ENCODE measurements around the gene OAS2. TPM values are rescaled to one million over a fixed set of nuclear protein-coding genes. Genes with fewer than 3 reads are reported as not detected.
A peak's percentile ranks its signal among the peaks of the same experiment; 100 is the strongest.

Gene OAS2
- total and polyA plus RNA-seq, 10 donors: 21.0 to 71.4 (median 43.3) TPM

DNA sequence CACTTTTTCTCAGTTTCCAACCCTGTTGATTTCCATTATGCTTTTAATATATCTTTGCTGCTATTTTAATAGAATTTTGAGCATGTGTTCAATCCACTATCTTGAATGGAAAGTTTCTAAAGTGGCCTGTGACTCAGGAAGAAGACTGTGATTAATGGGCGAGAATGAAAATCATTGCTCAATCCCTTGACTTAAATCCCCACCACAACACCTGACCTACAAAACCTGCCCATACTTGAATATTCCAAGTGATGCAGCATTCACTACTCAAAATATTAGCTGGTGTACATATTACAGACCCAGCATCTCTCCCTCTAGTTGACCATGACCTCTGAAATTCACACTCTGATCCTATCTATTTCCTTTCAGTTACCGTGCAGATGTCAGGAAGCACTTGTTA lies 41.4 kb upstream of the OAS2 start:
- Histone ChIP-seq H3K36me3 (peaks cover 0 to 9% (median 0%) of the 10 kb centered on the region in 6 donors), H3K4me3 (no peak overlapping the region), H3K4me1 (peaks cover 12 to 44% (median 31%) of the 10 kb centered on the region in 6 donors), H3K27me3 (replicated peaks in 1 of 7) (no peaks in the 10 kb centered on the region), H3K27ac (peak overlapping the region in 7 of 8 donors; percentile 66 to 90 (median 86)), H3K9me3 (no peaks in the 10 kb centered on the region)
- intact Hi-C loops (cut with DNase I; ENCODE audit: low total_unique reads): no loop called here
- DNase-seq: no peak
- 19 to 45% (median 29%) methylated on average over 2 of the region's 2 CpGs for WGBS, 5 donors
- no peak for TF ChIP-seq POLR2AphosphoS5 (IDR thresholded peaks at IDR 0.05)
- no peak for TF ChIP-seq POLR2A (IDR thresholded peaks at IDR 0.05)
- TF ChIP-seq, protein P1, sequence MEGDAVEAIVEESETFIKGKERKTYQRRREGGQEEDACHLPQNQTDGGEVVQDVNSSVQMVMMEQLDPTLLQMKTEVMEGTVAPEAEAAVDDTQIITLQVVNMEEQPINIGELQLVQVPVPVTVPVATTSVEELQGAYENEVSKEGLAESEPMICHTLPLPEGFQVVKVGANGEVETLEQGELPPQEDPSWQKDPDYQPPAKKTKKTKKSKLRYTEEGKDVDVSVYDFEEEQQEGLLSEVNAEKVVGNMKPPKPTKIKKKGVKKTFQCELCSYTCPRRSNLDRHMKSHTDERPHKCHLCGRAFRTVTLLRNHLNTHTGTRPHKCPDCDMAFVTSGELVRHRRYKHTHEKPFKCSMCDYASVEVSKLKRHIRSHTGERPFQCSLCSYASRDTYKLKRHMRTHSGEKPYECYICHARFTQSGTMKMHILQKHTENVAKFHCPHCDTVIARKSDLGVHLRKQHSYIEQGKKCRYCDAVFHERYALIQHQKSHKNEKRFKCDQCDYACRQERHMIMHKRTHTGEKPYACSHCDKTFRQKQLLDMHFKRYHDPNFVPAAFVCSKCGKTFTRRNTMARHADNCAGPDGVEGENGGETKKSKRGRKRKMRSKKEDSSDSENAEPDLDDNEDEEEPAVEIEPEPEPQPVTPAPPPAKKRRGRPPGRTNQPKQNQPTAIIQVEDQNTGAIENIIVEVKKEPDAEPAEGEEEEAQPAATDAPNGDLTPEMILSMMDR (IDR thresholded peaks at IDR 0.05 in 8 of 11, conservative IDR thresholded peaks at IDR 0.05 in 3 of 11): no peak

DNA sequence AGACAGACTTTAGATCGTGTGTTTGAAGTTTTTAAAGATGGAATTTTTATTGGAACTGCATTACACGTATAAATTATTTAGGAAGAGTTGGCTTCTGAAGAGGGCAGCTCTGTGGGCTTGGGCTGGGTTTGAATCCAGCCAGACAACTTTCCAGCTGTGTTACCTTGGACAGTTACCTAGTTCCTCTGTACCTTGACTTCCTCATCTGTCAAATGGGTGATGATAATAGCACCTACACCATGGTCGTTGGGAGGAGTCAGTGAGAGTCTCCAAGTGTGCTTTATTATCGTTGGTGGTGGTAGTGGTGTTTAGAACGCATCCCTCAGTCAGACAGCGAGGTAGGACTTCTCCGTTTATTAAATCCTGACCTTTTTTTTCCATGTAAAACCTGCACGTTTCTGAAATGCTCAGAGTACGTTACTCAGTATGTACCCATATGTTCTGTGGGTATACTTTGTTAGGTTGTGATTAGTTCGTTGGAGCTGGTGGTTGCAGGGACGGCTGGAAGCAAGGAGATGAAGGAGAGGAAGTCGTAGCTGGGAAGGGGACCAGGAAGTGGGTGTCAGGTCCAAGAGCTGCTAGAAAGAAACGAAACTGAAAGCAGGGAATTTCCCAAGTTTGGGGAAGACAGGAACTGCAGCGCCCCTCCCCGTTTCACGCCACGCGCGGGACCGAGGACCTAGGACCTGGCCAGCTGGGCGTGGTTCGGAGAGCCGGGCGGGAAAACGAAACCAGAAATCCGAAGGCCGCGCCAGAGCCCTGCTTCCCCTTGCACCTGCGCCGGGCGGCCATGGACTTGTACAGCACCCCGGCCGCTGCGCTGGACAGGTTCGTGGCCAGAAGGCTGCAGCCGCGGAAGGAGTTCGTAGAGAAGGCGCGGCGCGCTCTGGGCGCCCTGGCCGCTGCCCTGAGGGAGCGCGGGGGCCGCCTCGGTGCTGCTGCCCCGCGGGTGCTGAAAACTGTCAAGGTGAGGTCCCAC lies 40.3 kb upstream of the OAS2 start, which contains the start of gene OAS3:
OAS3 (plus strand) TSS at position 734 of the 979 bp plus-strand sequence; CDS start at position 791, 57 bp downstream.
- intact Hi-C loops (cut with DNase I; ENCODE audit: low total_unique reads): no loop called here
- peaks cover 0 to 20% (median 0%) of the 10 kb centered on the region in 6 donors for H3K36me3 ChIP-seq
- H3K27ac ChIP-seq: peak within 1 kb of the TSS; percentile 66 to 90 (median 86)
- TF ChIP-seq POLR2AphosphoS5 (IDR thresholded peaks at IDR 0.05) (peak; percentile 62 to 85 (median 84)), POLR2A (IDR thresholded peaks at IDR 0.05) (no peak)
- TF ChIP-seq, protein P1 (IDR thresholded peaks at IDR 0.05 in 8 of 11, conservative IDR thresholded peaks at IDR 0.05 in 3 of 11): peak in 2 of 11 experiments; percentile 11 to 21
- H3K4me3 ChIP-seq: peak within 1 kb of the TSS; percentile 59 to 89 (median 78)
- WGBS, 5 donors: 7 to 12% (median 9%) methylated on average over 30 to 50 of the region's 50 CpGs
- no peaks in the 10 kb centered on the region for H3K9me3 ChIP-seq
- peak; percentile 93 for DNase-seq
- H3K4me1 ChIP-seq: peaks cover 12 to 44% (median 31%) of the 10 kb centered on the region in 6 donors
- H3K27me3 ChIP-seq (replicated peaks in 1 of 7): no peaks in the 10 kb centered on the region

DNA sequence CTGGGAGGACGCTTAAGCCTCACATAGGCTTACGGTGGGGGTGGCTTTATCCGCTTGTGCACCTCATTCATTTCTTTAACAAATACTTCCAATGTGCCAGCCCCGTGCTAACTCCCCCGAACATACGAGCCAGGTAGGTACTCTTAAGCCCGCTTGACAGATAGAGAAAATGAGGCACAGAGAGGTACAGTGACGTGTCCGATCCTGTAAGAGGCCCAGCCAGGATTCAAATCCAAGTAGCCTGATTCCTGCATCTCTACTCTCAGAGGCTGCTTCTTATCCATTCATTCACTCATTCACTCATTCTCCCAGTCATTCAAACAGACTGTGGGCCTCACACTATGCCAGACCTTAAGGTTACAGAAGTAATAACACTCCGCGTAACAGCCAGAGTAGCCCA lies 39.6 kb upstream of the OAS2 start:
- H3K36me3 ChIP-seq: peaks cover 0 to 28% (median 0%) of the 10 kb centered on the region in 6 donors
- H3K9me3 ChIP-seq: no peaks in the 10 kb centered on the region
- DNase-seq: no peak
- 13 to 24% (median 17%) methylated on average over 8 to 11 of the region's 11 CpGs for WGBS, 5 donors
- H3K4me1 ChIP-seq: peaks cover 12 to 44% (median 31%) of the 10 kb centered on the region in 6 donors
- intact Hi-C loops (cut with DNase I; ENCODE audit: low total_unique reads): no loop called here
- H3K27me3 ChIP-seq (replicated peaks in 1 of 7): no peaks in the 10 kb centered on the region
- peak overlapping the region; percentile 66 to 90 (median 86) for H3K27ac ChIP-seq
- TF ChIP-seq, protein P1 (IDR thresholded peaks at IDR 0.05 in 8 of 11, conservative IDR thresholded peaks at IDR 0.05 in 3 of 11): no peak
- TF ChIP-seq POLR2AphosphoS5 (IDR thresholded peaks at IDR 0.05): no peak
- TF ChIP-seq POLR2A (IDR thresholded peaks at IDR 0.05): no peak
- peak overlapping the region; percentile 59 to 89 (median 78) for H3K4me3 ChIP-seq
